Measurements from ENCODE around the gene UCK2.

Gene UCK2

DNA sequence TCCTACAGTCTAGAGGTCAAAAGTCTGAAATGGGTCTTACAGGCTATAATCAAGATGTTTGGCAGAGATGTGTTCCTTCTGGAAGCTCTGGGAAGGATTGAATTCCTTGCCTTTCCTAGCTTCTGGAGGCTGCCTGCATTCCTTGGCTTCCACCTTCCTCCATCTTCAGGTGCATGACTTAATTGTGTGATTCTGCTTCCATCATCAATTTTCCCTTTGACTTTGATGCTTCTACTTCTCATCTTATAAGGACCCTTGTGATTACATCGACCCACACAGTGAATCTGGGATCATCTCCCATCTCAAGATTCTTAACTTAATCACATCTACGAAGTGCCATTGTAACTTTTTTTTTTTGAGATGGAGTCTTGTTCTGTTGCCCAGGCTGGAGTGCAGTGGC is 111.4 kb downstream of the UCK2 start:
- TF ChIP-seq, protein P1, sequence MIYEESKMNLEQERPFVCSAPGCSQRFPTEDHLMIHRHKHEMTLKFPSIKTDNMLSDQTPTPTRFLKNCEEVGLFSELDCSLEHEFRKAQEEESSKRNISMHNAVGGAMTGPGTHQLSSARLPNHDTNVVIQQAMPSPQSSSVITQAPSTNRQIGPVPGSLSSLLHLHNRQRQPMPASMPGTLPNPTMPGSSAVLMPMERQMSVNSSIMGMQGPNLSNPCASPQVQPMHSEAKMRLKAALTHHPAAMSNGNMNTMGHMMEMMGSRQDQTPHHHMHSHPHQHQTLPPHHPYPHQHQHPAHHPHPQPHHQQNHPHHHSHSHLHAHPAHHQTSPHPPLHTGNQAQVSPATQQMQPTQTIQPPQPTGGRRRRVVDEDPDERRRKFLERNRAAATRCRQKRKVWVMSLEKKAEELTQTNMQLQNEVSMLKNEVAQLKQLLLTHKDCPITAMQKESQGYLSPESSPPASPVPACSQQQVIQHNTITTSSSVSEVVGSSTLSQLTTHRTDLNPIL (CRISPR knock-in tag; IDR thresholded peaks at IDR 0.05; ENCODE audit: low read depth) = no peak
- TF ChIP-seq ISL1 (CRISPR knock-in tag; IDR thresholded peaks at IDR 0.05) = no peak
- no peak for ATAC-seq

DNA sequence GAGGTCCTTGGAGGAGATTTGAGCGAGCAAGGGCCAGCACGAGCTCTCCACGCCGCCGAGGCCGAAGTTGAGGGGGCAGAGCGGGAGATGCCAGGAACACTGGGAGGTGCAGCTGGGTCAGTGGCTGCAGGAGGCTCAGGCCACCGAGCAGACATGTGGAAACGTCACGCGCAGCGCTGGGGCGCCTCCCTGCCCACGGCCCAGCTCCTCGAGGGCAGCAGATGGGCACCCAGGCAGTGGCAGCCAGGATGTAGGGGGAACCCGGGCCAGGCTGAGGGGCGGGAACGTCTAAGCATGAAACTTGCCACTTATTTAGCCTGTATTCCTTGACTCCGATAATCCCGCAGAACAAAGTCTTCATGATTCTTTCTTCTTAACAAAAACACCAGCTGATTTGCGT is 114.1 kb downstream of the UCK2 start:
- no peak for ATAC-seq
- TF ChIP-seq RARB (CRISPR knock-in tag; IDR thresholded peaks at IDR 0.05) (no peak), ZFP3 (CRISPR knock-in tag; IDR thresholded peaks at IDR 0.05) (no peak), BACH2 (CRISPR knock-in tag; IDR thresholded peaks at IDR 0.05; ENCODE audit: borderline replicate concordance) (no peak), ISL1 (CRISPR knock-in tag; IDR thresholded peaks at IDR 0.05) (no peak), ZNF8 (CRISPR knock-in tag; IDR thresholded peaks at IDR 0.05) (no peak), PPARA (CRISPR knock-in tag; IDR thresholded peaks at IDR 0.05; ENCODE audit: borderline replicate concordance) (no peak), TCF4 (CRISPR knock-in tag; IDR thresholded peaks at IDR 0.05; ENCODE audit: borderline replicate concordance) (no peak), CSRNP3 (CRISPR knock-in tag; IDR thresholded peaks at IDR 0.05) (no peak), SNAI2 (CRISPR knock-in tag; IDR thresholded peaks at IDR 0.05) (no peak), ZNF565 (CRISPR knock-in tag; conservative IDR thresholded peaks at IDR 0.05; ENCODE audit: low read depth) (no peak), OSR1 (CRISPR knock-in tag; IDR thresholded peaks at IDR 0.05) (no peak), PATZ1 (CRISPR knock-in tag; IDR thresholded peaks at IDR 0.05; ENCODE audit: borderline replicate concordance) (no peak), ZC3H10 (CRISPR knock-in tag; IDR thresholded peaks at IDR 0.05) (no peak), ARNTL (CRISPR knock-in tag; IDR thresholded peaks at IDR 0.05; ENCODE audit: borderline replicate concordance, low read depth) (no peak)
- TF ChIP-seq, protein P2, sequence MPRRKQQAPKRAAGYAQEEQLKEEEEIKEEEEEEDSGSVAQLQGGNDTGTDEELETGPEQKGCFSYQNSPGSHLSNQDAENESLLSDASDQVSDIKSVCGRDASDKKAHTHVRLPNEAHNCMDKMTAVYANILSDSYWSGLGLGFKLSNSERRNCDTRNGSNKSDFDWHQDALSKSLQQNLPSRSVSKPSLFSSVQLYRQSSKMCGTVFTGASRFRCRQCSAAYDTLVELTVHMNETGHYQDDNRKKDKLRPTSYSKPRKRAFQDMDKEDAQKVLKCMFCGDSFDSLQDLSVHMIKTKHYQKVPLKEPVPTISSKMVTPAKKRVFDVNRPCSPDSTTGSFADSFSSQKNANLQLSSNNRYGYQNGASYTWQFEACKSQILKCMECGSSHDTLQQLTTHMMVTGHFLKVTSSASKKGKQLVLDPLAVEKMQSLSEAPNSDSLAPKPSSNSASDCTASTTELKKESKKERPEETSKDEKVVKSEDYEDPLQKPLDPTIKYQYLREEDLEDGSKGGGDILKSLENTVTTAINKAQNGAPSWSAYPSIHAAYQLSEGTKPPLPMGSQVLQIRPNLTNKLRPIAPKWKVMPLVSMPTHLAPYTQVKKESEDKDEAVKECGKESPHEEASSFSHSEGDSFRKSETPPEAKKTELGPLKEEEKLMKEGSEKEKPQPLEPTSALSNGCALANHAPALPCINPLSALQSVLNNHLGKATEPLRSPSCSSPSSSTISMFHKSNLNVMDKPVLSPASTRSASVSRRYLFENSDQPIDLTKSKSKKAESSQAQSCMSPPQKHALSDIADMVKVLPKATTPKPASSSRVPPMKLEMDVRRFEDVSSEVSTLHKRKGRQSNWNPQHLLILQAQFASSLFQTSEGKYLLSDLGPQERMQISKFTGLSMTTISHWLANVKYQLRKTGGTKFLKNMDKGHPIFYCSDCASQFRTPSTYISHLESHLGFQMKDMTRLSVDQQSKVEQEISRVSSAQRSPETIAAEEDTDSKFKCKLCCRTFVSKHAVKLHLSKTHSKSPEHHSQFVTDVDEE (CRISPR knock-in tag; IDR thresholded peaks at IDR 0.05) = no peak
- TF ChIP-seq, protein P1 (CRISPR knock-in tag; IDR thresholded peaks at IDR 0.05; ENCODE audit: low read depth) = no peak

- no peak for ATAC-seq
- no peak for TF ChIP-seq ARNTL (CRISPR knock-in tag; IDR thresholded peaks at IDR 0.05; ENCODE audit: borderline replicate concordance, low read depth)
- TF ChIP-seq ZNF8 (CRISPR knock-in tag; IDR thresholded peaks at IDR 0.05) = no peak
- TF ChIP-seq BACH2 (CRISPR knock-in tag; IDR thresholded peaks at IDR 0.05; ENCODE audit: borderline replicate concordance) = no peak
- no peak for TF ChIP-seq ZFP3 (CRISPR knock-in tag; IDR thresholded peaks at IDR 0.05)
- TF ChIP-seq TOX (CRISPR knock-in tag; IDR thresholded peaks at IDR 0.05; ENCODE audit: borderline replicate concordance) = no peak
- TF ChIP-seq ISL1 (CRISPR knock-in tag; IDR thresholded peaks at IDR 0.05) = no peak
- no peak for TF ChIP-seq PATZ1 (CRISPR knock-in tag; IDR thresholded peaks at IDR 0.05; ENCODE audit: borderline replicate concordance)
- TF ChIP-seq ZFP30 (CRISPR knock-in tag; IDR thresholded peaks at IDR 0.05) = no peak
- TF ChIP-seq ESRRG (CRISPR knock-in tag; IDR thresholded peaks at IDR 0.05) = no peak
- no peak for TF ChIP-seq TCF4 (CRISPR knock-in tag; IDR thresholded peaks at IDR 0.05; ENCODE audit: borderline replicate concordance)
- TF ChIP-seq GLIS3 (CRISPR knock-in tag; IDR thresholded peaks at IDR 0.05) = no peak
- TF ChIP-seq ZC3H10 (CRISPR knock-in tag; IDR thresholded peaks at IDR 0.05) = no peak
- TF ChIP-seq CSDC2 (CRISPR knock-in tag; IDR thresholded peaks at IDR 0.05) = no peak
Measured at GRCh38 chr1:165942062-165942461, 114.6 kb downstream of the UCK2 start.
